ENCODE data around the gene ZNF502. TPM values are rescaled to one million over a fixed set of nuclear protein-coding genes. Genes with fewer than 3 reads are reported as not detected.

The ZNF502 gene
- total RNA-seq, 1 experiment from 2014 or later: 2.8 TPM

DNA sequence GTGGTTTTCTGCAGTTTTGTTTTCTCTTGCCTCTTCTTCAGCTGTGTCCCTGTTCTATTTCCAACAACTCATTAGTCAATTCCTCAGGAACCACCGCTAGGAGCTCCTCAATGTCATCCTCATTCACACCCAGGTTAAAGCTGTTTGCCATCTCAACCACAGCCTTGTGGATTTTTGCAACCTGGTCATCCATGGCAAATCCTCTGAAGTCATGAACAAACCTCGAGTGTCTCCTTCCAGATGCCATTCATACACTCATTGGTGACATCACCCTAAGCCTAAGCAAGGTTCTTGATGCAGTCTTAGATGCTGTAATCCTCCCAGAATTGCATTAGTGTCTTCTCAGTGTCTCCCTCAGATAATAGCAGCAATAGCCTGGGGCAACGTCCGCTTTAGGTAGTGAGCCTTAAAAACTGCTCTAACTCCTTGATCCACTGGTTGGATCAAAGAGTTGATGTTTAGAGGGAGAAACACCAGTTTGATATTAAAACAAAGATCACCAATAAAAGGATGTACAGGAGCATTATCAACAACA lies 31.5 kb upstream of the ZNF502 start:
- no peak overlapping the region for H3K4me2 ChIP-seq
- TF ChIP-seq CTCF (conservative IDR thresholded peaks at IDR 0.05) (no peak), EZH2 (IDR thresholded peaks at IDR 0.05; ENCODE audit: low read depth) (no peak)
- intact Hi-C loops (cut with micrococcal nuclease; ENCODE audit: unreplicated experiment): no loop called here
- H3K4me1 ChIP-seq (replicated peaks; ENCODE audit: insufficient read depth): no peaks in the 10 kb centered on the region
- no peak overlapping the region for H2AFZ ChIP-seq
- no peaks in the 10 kb centered on the region for H4K20me1 ChIP-seq (ENCODE audit: insufficient read depth)
- ChIA-PET POLR2A (ENCODE audit: unreplicated experiment) (no interaction called here), CTCF (no interaction called here)
- H3K4me3 ChIP-seq: no peak overlapping the region
- H3K36me3 ChIP-seq (ENCODE audit: low read depth): no peaks in the 10 kb centered on the region
- H3K9me3 ChIP-seq (ENCODE audit: insufficient read depth, low read depth): no peaks in the 10 kb centered on the region; the same call in 1 of the 2 replicates
- BruUV-seq (replicated peaks): no TSS peak
- no peaks in the 10 kb centered on the region for H3K9me2 ChIP-seq (ENCODE audit: insufficient read depth)
- DNase-seq: no peak
- peaks cover 4% of the 10 kb centered on the region; the same call in 1 of the 2 replicates for H3K27me3 ChIP-seq (ENCODE audit: insufficient read depth, low read depth)
- H3F3A ChIP-seq (ENCODE audit: insufficient read depth, low read depth): no peaks in the 10 kb centered on the region
- H3K27ac ChIP-seq: no peak overlapping the region
- no peaks in the 10 kb centered on the region for H3K79me2 ChIP-seq (ENCODE audit: low read depth)

GRCh38 chr3:44682182-44682896 lies 30.1 kb upstream of the ZNF502 start:
- no peak overlapping the region for H3K27ac ChIP-seq
- POLR2A ChIA-PET (ENCODE audit: unreplicated experiment): no interaction called here
- H3K4me1 ChIP-seq (replicated peaks; ENCODE audit: insufficient read depth): no peaks in the 10 kb centered on the region
- no peaks in the 10 kb centered on the region for H3K36me3 ChIP-seq (ENCODE audit: low read depth)
- intact Hi-C loops (cut with micrococcal nuclease; ENCODE audit: unreplicated experiment): no loop called here
- H3K79me2 ChIP-seq (ENCODE audit: low read depth): no peaks in the 10 kb centered on the region
- CTCF ChIA-PET: no interaction called here
- no peak overlapping the region for H3K4me2 ChIP-seq
- H2AFZ ChIP-seq: no peak overlapping the region
- H3K4me3 ChIP-seq: no peak overlapping the region
- no peaks in the 10 kb centered on the region for H3F3A ChIP-seq (ENCODE audit: insufficient read depth, low read depth)
- no peaks in the 10 kb centered on the region; the same call in 1 of the 2 replicates for H3K9me3 ChIP-seq (ENCODE audit: insufficient read depth, low read depth)
- TF ChIP-seq EZH2 (IDR thresholded peaks at IDR 0.05; ENCODE audit: low read depth) (no peak), CTCF (conservative IDR thresholded peaks at IDR 0.05) (no peak)
- H3K9me2 ChIP-seq (ENCODE audit: insufficient read depth): no peaks in the 10 kb centered on the region
- DNase-seq: no peak
- no TSS peak for BruUV-seq (replicated peaks)
- H3K27me3 ChIP-seq (ENCODE audit: insufficient read depth, low read depth): peaks cover 3% of the 10 kb centered on the region; the same call in 1 of the 2 replicates
- H4K20me1 ChIP-seq (ENCODE audit: insufficient read depth): no peaks in the 10 kb centered on the region

- peak; percentile 57 to 72 for DNase-seq
- intact Hi-C loops (cut with micrococcal nuclease; ENCODE audit: unreplicated experiment): loop anchor here (1.0 to 2.0 kb wide), 3 partner anchors 37 to 152 kb away; partner anchors contain the start of genes ZNF197 and ZNF35
- no peaks in the 10 kb centered on the region for H3F3A ChIP-seq (ENCODE audit: insufficient read depth, low read depth)
- no peak overlapping the region for H3K27ac ChIP-seq
- TF ChIP-seq CTCF (conservative IDR thresholded peaks at IDR 0.05) (no peak), EZH2 (IDR thresholded peaks at IDR 0.05; ENCODE audit: low read depth) (no peak)
- H3K36me3 ChIP-seq (ENCODE audit: low read depth): no peaks in the 10 kb centered on the region
- H3K4me1 ChIP-seq (replicated peaks; ENCODE audit: insufficient read depth): no peaks in the 10 kb centered on the region
- ChIA-PET POLR2A (ENCODE audit: unreplicated experiment) (interaction anchor here (0.5 to 0.6 kb wide), 2 partner anchors 194 to 1976 kb away, joined by 3 read pairs; no protein-coding TSS in a partner anchor), CTCF (no interaction called here)
- peak overlapping the region; percentile 51 for H3K4me3 ChIP-seq
- H3K79me2 ChIP-seq (ENCODE audit: low read depth): no peaks in the 10 kb centered on the region
- H3K9me2 ChIP-seq (ENCODE audit: insufficient read depth): no peaks in the 10 kb centered on the region
- no peaks in the 10 kb centered on the region; the same call in 1 of the 2 replicates for H3K9me3 ChIP-seq (ENCODE audit: insufficient read depth, low read depth)
- peak overlapping the region; percentile 62; the same call in 1 of the 2 replicates for H2AFZ ChIP-seq
- no peaks in the 10 kb centered on the region for H4K20me1 ChIP-seq (ENCODE audit: insufficient read depth)
- BruUV-seq (replicated peaks): no TSS peak
- H3K4me2 ChIP-seq: peak overlapping the region; percentile 67
- peaks cover 3% of the 10 kb centered on the region; the same call in 1 of the 2 replicates for H3K27me3 ChIP-seq (ENCODE audit: insufficient read depth, low read depth)
Observed at GRCh38 chr3:44685128-44685800, 27.2 kb upstream of the ZNF502 start.
